Stimulated activated CD4-positive, alpha-beta T cell treated with anti-CD3 and anti-CD28 coated beads, Interleukin-15, amount 100 ng/mL, for 1 hour (primary cell): Measurements from ENCODE around the gene CEP131.
"Not testable (repeated sequence)": the region's sequence is repeated elsewhere in the genome, so short reads cannot be mapped to it uniquely, and the experiment has no call there.

ENCODE experiments used
- DNase-seq, 2 donors: peaks; one replicate each; pipeline ENCODE4 v3.0.0-alpha.2; 2020; ENCODE audit warnings: low read depth in 1 of 2, low spot score in 1 of 2

The CEP131 gene

GRCh38 chr17:81154961-81155360 lies 67.8 kb downstream of the CEP131 start:
- DNase-seq: no peak

GRCh38 chr17:81154016-81154415 lies 68.7 kb downstream of the CEP131 start:
- DNase-seq: not testable (repeated sequence)

- no peak for DNase-seq
Observed at GRCh38 chr17:81153340-81153803, 69.4 kb downstream of the CEP131 start.

- no peak for DNase-seq
Observed at GRCh38 chr17:81152288-81152828, 70.4 kb downstream of the CEP131 start.

GRCh38 chr17:81151278-81151677 lies 71.5 kb downstream of the CEP131 start:
- DNase-seq: no peak

GRCh38 chr17:81150377-81151077 lies 72.2 kb downstream of the CEP131 start:
- no peak for DNase-seq

GRCh38 chr17:81148986-81149533 lies 73.7 kb downstream of the CEP131 start:
- DNase-seq: no peak

GRCh38 chr17:81148571-81148970 lies 74.2 kb downstream of the CEP131 start:
- no peak for DNase-seq

GRCh38 chr17:81147701-81148100 lies 75.1 kb downstream of the CEP131 start:
- DNase-seq: no peak

GRCh38 chr17:81146208-81146607 lies 76.6 kb downstream of the CEP131 start:
- not testable (repeated sequence) for DNase-seq

- no peak for DNase-seq
Observed at GRCh38 chr17:81144423-81144781, 78.4 kb downstream of the CEP131 start.

GRCh38 chr17:81143717-81144422 lies 78.9 kb downstream of the CEP131 start:
- no peak for DNase-seq

GRCh38 chr17:81143200-81143527 lies 79.6 kb downstream of the CEP131 start:
- DNase-seq: no peak

- peak; percentile 29 to 32 for DNase-seq
Observed at GRCh38 chr17:81142301-81143199, 80.2 kb downstream of the CEP131 start.

GRCh38 chr17:81140695-81141094 lies 82.1 kb downstream of the CEP131 start:
- no peak for DNase-seq

GRCh38 chr17:81140018-81140417 lies 82.7 kb downstream of the CEP131 start:
- no peak for DNase-seq
